Upper lobe of right lung (tissue), 1 donor: Measurements from ENCODE around the gene SNRNP48. TPM values are rescaled to one million over a fixed set of nuclear protein-coding genes. Genes with fewer than 3 reads are reported as not detected.

Experiments
- ATAC-seq: fragments of 200-7000 bp; cut with Tn5 transposase; one replicate; pipeline ENCODE4 v1.9.1; 2020; ENCODE audit warnings: mild to moderate bottlenecking, moderate library complexity
- DNase-seq: peaks from one replicate; pipeline ENCODE4 v3.0.0-alpha.2; 2020
- H3K27ac ChIP-seq: fragments of 200-600 bp; one replicate; pipeline ENCODE4 v1.8.0; 2022
- H3K27me3 ChIP-seq: fragments of 200-600 bp; one replicate; pipeline ENCODE4 v1.8.0; 2022; ENCODE audit warnings: mild to moderate bottlenecking
- H3K36me3 ChIP-seq: fragments of 200-600 bp; one replicate; pipeline ENCODE4 v1.8.0; 2022
- H3K4me1 ChIP-seq: fragments of 200-600 bp; one replicate; pipeline ENCODE4 v1.8.0; 2022
- H3K4me3 ChIP-seq: fragments of 200-600 bp; one replicate; pipeline ENCODE4 v1.8.0; 2022; ENCODE audit warnings: mild to moderate bottlenecking
- H3K9me3 ChIP-seq: fragments of 200-600 bp; one replicate; pipeline ENCODE4 v1.8.0; 2022
- intact Hi-C: fragments of 100-400 bp; cut with DNase I; formaldehyde crosslinking; loops from one replicate; pipeline ENCODE4 v1.11.0; 2022
- total RNA-seq: library from RNA; stranded (reverse); fragmentation: NEBNext Ultra II Directional; extraction: Animal tissue kit (Norgen Biotek cat#: 25700); gene quantifications from one replicate; pipeline ENCODE4 v1.2.1, GENCODE V29; 2021
- TF ChIP-seq, protein P1 (sequence below): fragments of 200-600 bp; IDR thresholded peaks from one replicate; pipeline ENCODE4 v1.8.0; 2022; ENCODE audit warnings: antibody characterized with exemption
- donor health status: DM: no; HTN: yes; CAD: no; lungs with severe emphysema.

Gene SNRNP48
- total RNA-seq, 1 donor from 2014 or later, result 10.2 TPM

DNA sequence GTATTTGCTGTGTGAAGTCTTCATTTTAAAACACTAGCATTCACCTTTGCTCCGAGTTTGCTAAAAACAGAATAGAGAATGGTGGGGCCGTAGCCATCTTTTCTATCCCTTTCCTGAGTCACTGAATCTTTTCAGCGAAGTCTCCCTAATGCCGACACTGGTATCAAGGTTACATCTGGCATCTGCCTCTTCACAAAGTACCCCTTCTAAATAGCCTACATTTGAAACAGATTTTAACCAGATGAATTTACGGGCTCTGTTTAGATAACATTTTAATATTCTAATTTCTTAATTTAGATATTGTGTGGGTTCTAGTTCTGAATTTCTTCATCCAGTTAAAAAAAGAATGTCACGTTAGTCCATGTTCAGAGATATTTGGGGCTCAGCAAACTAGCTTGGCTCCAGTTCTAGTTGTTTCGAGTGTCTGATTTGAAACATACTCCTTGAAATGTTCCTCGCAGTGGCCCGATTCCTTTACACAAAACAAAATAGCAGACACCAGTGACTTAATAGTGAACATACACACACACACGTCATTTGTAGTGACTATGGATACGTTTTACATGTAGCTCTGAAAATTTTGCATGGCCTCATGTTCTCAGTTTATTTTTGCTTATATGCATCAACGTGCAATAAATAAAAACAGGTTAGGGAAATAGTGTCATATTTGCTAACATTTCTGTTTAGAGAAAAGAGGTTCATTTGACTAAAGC lies 33.4 kb upstream of the SNRNP48 start:
- H3K27ac ChIP-seq, result no peak overlapping the region
- TF ChIP-seq, protein P1, sequence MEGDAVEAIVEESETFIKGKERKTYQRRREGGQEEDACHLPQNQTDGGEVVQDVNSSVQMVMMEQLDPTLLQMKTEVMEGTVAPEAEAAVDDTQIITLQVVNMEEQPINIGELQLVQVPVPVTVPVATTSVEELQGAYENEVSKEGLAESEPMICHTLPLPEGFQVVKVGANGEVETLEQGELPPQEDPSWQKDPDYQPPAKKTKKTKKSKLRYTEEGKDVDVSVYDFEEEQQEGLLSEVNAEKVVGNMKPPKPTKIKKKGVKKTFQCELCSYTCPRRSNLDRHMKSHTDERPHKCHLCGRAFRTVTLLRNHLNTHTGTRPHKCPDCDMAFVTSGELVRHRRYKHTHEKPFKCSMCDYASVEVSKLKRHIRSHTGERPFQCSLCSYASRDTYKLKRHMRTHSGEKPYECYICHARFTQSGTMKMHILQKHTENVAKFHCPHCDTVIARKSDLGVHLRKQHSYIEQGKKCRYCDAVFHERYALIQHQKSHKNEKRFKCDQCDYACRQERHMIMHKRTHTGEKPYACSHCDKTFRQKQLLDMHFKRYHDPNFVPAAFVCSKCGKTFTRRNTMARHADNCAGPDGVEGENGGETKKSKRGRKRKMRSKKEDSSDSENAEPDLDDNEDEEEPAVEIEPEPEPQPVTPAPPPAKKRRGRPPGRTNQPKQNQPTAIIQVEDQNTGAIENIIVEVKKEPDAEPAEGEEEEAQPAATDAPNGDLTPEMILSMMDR, result no peak
- ATAC-seq, result no peak
- DNase-seq, result no peak
- peaks cover 12% of the 10 kb centered on the region for H3K27me3 ChIP-seq
- H3K4me1 ChIP-seq, result no peaks in the 10 kb centered on the region
- H3K9me3 ChIP-seq, result no peaks in the 10 kb centered on the region
- intact Hi-C loops, result no loop called here
- no peak overlapping the region for H3K4me3 ChIP-seq
- H3K36me3 ChIP-seq, result no peaks in the 10 kb centered on the region

DNA sequence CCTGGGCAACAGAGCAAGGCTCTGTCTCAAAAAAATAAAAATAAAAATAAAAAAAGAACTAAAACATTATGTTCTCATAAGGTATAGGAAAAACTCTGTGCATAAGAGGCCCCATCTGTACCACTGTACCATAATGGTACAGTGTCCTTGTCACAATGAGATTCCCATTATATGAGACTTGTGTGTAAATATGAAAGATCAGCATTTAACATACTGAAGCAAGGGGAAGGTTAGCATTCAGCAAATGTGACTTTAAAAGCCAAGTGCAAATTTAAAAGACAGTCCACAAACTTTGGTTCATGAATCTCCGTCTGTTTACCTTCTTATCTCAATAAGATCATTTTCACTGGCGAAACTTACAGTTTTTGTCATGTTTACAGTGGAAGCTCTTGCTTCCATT lies 32.3 kb upstream of the SNRNP48 start:
- Histone ChIP-seq H3K27ac (no peak overlapping the region), H3K4me1 (no peaks in the 10 kb centered on the region), H3K27me3 (peaks cover 15% of the 10 kb centered on the region), H3K4me3 (no peak overlapping the region), H3K9me3 (no peaks in the 10 kb centered on the region), H3K36me3 (no peaks in the 10 kb centered on the region)
- intact Hi-C loops, result no loop called here
- DNase-seq (no peak), ATAC-seq (no peak)
- TF ChIP-seq, protein P1, result no peak

DNA sequence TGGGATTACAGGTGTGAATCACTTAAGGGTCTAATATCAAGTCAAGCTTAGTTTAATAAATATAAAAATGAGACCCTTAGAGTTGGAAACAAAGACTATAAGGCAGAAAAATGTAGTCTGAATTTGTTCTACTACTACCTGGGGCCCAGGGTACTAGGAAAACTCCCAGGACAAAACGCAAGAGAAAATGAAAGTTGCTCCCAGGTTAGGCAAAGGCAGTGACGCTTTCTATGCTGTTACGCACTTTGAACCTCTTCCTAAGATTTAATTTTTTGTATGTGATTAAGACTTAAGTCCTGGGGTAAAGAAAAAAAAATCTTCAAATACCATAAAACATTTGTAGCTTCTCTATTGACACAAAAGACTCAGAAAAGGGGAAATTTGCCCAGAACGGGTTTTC lies 31.2 kb upstream of the SNRNP48 start:
- no peaks in the 10 kb centered on the region for H3K9me3 ChIP-seq
- ATAC-seq (no peak), DNase-seq (no peak)
- H3K27me3 ChIP-seq, result peaks cover 15% of the 10 kb centered on the region
- no peak overlapping the region for H3K27ac ChIP-seq
- intact Hi-C loops, result no loop called here
- no peak overlapping the region for H3K4me3 ChIP-seq
- TF ChIP-seq, protein P1, result no peak
- no peaks in the 10 kb centered on the region for H3K36me3 ChIP-seq
- H3K4me1 ChIP-seq, result peaks cover 6% of the 10 kb centered on the region

DNA sequence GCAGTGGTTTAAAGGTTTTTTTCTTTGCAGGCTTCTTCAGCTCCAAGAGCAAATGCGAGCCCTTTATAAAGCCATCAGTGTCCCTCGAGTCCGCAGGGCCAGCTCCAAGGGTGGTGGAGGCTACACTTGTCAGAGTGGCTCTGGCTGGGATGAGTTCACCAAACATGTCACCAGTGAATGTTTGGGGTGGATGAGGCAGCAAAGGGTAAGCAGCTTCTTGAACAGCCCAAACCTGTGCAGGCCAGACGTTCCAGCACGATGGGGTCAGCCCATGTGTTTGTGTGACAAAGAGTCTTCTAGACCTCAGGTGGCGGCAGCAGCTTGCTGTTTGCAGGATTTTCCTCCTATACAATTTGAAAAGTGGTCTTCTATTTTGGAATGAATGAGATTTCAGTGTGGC lies 30.8 kb upstream of the SNRNP48 start:
- ATAC-seq (no peak), DNase-seq (no peak)
- intact Hi-C loops, result no loop called here
- peaks cover 15% of the 10 kb centered on the region for H3K27me3 ChIP-seq
- TF ChIP-seq, protein P1, result no peak
- H3K9me3 ChIP-seq, result no peaks in the 10 kb centered on the region
- H3K4me3 ChIP-seq, result no peak overlapping the region
- peaks cover 6% of the 10 kb centered on the region for H3K4me1 ChIP-seq
- no peaks in the 10 kb centered on the region for H3K36me3 ChIP-seq
- no peak overlapping the region for H3K27ac ChIP-seq

DNA sequence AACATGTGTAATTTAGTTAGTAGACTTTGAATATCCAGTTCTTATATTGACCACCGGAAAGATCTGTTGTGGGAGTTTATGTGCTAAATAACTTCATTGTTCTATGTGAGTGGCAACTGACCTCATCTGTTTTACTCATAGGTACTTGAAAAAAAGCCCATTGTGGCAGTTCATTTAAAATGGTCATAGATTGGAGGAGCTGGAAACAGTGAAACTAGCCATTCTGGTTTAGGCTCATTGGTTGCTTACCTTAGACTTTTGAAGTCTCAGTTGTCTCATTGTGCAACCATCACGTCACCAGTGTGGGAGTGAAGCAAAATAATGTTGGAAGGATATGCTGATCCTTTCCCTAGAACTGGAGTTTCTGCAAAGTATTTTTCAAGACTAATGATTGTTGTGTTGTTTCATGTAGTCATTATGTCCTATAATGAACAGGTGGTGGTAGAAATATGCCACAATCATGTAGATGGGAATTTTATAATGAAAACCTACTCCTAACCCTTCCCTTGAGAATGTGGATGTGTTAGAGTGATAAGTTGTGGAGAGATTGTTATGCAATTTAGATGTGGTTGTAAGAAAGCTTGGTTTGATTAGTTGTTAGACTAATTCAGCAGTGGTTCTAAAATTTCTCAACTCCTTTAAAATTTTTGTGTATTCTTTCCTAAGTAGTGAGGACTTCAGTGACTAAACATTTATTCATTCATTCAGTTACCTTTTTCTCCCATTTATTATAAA lies 30.2 kb upstream of the SNRNP48 start:
- no peak overlapping the region for H3K27ac ChIP-seq
- H3K36me3 ChIP-seq, result no peaks in the 10 kb centered on the region
- ATAC-seq, result no peak
- peaks cover 15% of the 10 kb centered on the region for H3K27me3 ChIP-seq
- DNase-seq, result no peak
- TF ChIP-seq, protein P1, result no peak
- peaks cover 6% of the 10 kb centered on the region for H3K4me1 ChIP-seq
- intact Hi-C loops, result no loop called here
- H3K4me3 ChIP-seq, result no peak overlapping the region
- no peaks in the 10 kb centered on the region for H3K9me3 ChIP-seq
